LHCN-M2 (cell line): ENCODE measurements around the gene ELFN2. TPM values are rescaled to one million over a fixed set of nuclear protein-coding genes. Genes with fewer than 3 reads are reported as not detected.
"Not testable (repeated sequence)": the region's sequence is repeated elsewhere in the genome, so short reads cannot be mapped to it uniquely, and the experiment has no call there.

Source experiments
- DNase-seq: peaks from one replicate; pipeline ENCODE4 v3.0.0-alpha.2; 2012; ENCODE audit warnings: low read depth
- total RNA-seq: library from RNA; depleted of rRNA; stranded (reverse); fragments of >200 nt; gene quantifications from 2 replicates; pipeline ENCODE4 v1.2.3, GENCODE V29; 2014

ELFN2 gene
- total RNA-seq, 1 experiment from 2014 or later: 0.17 TPM

- no peak for DNase-seq
Observed at GRCh38 chr22:37410174-37411055, 16.9 kb downstream of the ELFN2 start.

DNA sequence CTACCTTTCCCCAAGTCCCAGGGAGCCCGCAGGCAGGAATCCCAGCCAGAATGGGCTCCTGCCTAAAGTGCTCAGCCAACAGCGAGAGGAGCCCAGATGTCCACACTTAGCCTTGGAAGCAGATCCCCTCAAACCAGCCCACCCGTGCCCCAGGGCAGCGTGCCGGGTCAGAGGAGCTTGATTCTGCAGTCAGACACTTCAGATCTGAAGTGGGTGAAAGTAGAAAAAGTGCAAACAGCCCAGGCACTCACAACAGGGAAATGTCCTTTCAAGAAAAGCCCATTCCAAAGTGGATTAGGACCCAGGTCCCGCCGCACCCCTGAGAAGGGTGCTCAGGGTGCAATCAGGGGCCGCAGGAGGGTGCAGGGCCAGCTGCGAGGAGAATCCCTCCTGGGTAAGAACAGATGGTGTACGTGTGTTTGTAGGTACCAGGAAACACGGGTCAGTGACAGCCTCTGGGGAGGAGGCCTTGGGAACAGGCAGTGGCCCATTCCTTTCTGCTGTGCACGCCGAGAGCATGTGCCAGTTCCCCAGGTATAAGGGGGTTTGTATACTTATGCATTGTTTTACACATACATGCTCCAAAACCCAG lies 17.7 kb downstream of the ELFN2 start:
- DNase-seq: no peak

DNA sequence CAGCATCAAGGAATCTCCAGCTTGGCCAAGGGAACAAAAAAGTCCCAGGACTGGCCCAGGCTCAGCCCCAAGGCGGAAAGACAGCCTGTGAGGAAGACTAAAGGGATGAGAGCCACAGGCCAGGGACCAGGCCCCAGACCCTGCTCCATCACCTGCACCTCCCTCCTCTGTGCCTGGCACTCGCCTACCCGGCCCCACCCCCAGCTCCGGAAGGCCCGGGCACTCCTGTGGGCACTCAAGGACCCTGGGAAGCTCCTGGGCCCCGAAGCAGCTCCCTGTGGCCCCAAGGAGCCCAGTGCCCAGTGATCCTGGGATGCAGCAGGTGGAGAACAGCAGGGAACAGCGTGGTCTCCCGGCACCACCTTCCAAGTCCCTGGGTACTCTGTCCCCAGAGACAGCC lies 18.2 kb downstream of the ELFN2 start:
- DNase-seq: no peak

DNA sequence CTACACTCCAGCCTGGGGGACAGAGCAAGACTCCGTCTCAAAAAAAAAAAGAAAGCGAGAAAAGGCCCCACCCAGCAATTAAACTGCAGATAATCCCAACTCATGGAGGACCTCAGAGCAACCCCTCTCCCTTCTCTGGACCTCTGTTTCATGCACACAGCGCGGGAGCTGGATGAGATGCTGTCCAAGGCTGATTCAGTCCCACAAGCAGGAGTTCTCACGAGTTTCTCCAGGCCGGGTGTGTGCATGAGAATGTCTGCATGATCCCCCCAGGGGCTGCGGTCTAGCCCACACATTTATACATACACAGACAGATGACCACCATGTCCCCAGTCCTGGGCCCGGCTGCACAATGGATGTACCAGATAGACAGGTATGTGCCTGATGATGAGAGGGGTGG lies 19.4 kb downstream of the ELFN2 start:
- no peak for DNase-seq

GRCh38 chr22:37406441-37407235 lies 20.6 kb downstream of the ELFN2 start:
- DNase-seq: no peak

DNA sequence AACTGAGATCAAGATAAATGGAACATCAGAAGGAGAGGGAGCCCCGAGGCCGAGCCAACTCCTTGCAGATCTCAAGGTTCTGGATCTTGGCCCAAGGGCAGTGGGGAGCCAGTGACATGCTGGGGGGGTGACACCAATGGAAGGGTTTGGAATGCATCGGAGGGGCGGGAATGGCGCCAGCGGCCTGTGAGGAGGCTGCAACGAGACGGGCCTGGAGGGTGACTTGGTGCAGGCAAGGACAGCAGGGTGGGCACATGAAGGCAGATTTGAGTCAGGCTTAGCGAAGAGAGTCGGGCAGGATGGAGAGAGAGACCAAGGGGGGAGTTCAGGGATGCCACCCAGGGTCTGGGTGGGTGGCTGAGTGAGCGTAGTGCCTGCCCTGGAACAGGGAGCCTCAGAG lies 23.2 kb downstream of the ELFN2 start:
- DNase-seq: no peak

- no peak for DNase-seq
Observed at GRCh38 chr22:37403267-37403960, 23.9 kb downstream of the ELFN2 start.

DNA sequence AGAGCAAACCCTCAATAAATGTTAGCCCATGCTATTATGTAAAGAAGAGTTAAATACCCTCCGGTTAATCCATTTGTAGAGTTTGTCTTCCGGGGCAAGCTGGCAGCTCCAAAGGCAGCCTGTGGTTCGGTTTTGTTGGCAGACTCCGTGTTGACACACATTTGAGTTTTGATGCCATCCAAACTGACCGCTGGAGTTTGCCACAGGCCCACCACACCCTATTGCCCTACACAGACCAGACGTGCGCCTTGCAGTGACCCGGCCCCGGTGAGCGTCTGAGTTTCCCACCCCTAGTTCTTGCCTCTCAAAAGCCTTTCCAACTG lies 25.1 kb downstream of the ELFN2 start:
- no peak for DNase-seq

- no peak for DNase-seq
Observed at GRCh38 chr22:37401401-37402183, 25.7 kb downstream of the ELFN2 start.

DNA sequence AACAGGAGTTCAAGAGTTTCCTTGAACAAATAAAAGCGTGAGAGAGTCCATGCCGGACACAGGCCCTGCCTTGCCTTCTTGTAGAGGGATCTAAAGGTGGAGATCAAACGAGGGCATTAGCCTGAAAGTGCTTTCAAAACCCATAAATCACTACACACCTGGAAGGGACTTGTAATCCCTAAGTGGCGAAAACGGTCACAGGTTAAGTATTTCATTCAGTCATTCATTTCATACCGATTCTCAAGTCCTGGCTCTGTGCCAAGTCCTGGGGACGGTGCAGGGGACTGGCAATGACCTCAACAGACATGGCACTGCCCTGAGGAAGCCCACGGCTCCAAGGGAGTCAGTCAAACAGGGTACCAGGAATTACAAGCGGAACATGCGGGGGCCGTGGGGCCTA lies 26.6 kb downstream of the ELFN2 start:
- no peak for DNase-seq

- DNase-seq: not testable (repeated sequence)
Observed at GRCh38 chr22:37399457-37399856, 27.8 kb downstream of the ELFN2 start.

DNA sequence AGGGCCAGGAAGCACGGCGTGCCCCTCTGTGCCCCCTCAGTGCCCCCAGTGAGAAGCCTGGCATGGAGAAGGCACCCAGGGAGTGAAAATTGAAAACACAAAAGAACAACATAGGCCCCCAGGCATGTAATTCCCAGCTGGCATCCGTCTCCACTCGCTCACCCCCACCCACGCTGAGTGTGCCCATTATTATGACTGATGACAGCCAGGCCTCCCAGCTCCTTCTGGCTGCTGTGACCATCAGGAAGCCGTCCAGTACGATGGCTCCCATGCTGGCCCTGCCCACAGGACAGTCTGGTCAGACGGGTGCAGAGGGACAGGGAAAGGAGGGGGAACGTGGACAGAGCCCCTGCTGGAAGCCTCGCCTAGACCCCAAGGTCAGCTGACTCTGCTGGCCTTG lies 30.1 kb downstream of the ELFN2 start:
- DNase-seq: no peak

GRCh38 chr22:37396488-37397084 lies 30.7 kb downstream of the ELFN2 start:
- DNase-seq: no peak

DNA sequence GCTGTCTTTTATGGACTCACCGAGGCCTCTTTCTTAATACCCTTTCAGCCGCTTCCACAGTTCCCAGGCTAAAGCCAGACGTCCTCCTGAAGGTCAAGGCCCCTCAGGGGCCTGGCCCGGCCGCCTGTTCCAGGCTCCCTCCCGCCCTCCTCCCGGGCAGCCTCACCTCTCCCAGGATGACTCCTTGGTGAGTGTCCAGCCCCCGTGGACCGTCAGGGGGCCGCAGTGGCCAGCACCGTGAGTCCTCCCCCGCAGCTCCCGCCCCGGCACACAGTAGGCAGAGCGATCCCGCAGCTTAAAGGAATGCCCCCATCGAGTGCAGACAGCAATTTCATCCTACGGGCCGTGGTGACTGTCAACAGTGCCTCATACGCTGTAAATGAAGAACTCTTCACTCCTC lies 32.9 kb downstream of the ELFN2 start:
- DNase-seq: no peak

- DNase-seq: no peak
Observed at GRCh38 chr22:37393746-37394145, 33.5 kb downstream of the ELFN2 start.

DNA sequence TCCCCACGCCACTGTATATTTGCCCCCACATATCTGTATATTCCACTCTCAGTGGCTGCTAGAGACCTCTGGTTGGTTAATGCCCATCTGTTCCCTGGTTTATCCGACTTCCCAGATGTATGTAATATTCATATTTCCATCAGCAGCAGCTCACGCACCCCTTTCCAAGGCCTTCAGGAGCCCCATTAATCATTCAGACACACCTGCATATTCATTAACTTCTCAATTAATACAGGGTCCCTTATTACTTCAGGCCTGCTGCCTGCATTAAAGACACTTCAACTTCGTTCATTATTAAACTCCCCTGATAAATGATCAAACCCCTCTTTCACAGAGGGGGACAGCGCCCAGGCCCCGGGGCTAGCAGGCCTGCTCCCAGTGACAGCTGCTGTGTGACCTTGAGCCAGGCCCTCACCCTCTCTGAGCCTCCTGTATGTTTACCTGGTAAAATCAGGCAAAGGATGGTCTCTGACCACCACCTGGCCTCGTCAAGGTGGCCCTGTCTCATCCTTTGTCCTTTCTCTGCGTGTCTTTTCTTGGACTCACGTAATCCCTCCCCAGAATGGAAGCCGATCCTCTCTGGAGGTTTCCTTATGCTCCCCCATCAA lies 34.5 kb downstream of the ELFN2 start:
- DNase-seq: no peak

GRCh38 chr22:37391702-37392101 lies 35.6 kb downstream of the ELFN2 start:
- DNase-seq: no peak

DNA sequence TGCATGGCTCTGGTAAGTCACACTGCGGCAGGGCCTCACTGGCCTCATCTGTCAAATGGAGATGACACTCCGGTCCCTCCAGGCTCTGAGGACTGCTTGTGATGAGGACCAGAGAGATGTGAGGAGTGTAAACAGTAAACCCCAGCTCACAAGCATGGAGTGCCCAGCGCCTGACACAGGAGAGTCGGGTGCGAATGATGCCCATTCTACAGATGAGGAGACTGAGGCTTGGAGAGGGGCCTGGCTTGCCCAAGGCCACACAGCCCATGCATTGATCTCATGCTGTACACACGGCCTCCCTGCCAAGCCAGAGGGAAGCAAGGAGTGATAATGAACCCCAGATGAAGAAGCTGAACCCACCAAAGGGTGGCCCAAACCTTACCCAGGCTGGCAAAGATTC lies 37.2 kb downstream of the ELFN2 start:
- DNase-seq: no peak

- DNase-seq: no peak
Observed at GRCh38 chr22:37388538-37388937, 38.7 kb downstream of the ELFN2 start.

GRCh38 chr22:37387793-37388192 lies 39.5 kb downstream of the ELFN2 start:
- DNase-seq: no peak
